PC-3 (cell line): Measurements from ENCODE around the gene ONECUT3. TPM values are rescaled to one million over a fixed set of nuclear protein-coding genes. Genes with fewer than 3 reads are reported as not detected.

Experiments
- ATAC-seq: fragments of 200-7000 bp; cut with Tn5 transposase; 2 replicates; pipeline ENCODE4 v1.9.1; 2020; ENCODE audit warnings: mild to moderate bottlenecking, moderate library complexity
- BruUV-seq: library from RNA; stranded (reverse); fragments of 400-500 nt; replicated peaks from 2 replicates; lab custom pipeline; 2021; lab: Mats Ljungman, UMichigan
- CTCF ChIA-PET: fragments of 300-600 bp; sonication (Branson Sonifier 250); formaldehyde crosslinking; loops from one replicate; lab custom pipeline; 2022; ENCODE audit warnings: antibody characterized with exemption; lab: Charles Lee
- POLR2A ChIA-PET: fragments of 300-600 bp; sonication (Branson Sonifier 250); formaldehyde crosslinking; loops from one replicate; lab custom pipeline; 2022; ENCODE audit warnings: antibody characterized with exemption; ENCODE audit not compliant: unreplicated experiment; lab: Charles Lee
- DNase-seq: peaks from one replicate; pipeline ENCODE4 v3.0.0-alpha.2; 2015
- H2AFZ ChIP-seq: fragments of 300-600 bp; sonication (generic); 2 replicates; pipeline ENCODE4 v1.6.0; 2016; ENCODE audit warnings: antibody characterized with exemption, low read length
- H3F3A ChIP-seq: fragments of 300-600 bp; sonication (generic); one replicate; pipeline ENCODE4 v1.6.0; 2017; ENCODE audit warnings: antibody characterized with exemption, low read length, control low read depth, mild to moderate bottlenecking; ENCODE audit not compliant: unreplicated experiment
- H3K27ac ChIP-seq: fragments of 300-600 bp; sonication (generic); 2 replicates; pipeline ENCODE4 v1.5.1; 2016; ENCODE audit warnings: mild to moderate bottlenecking, low read length
- H3K27me3 ChIP-seq: fragments of 300-600 bp; sonication (generic); 2 replicates; pipeline ENCODE4 v1.6.1; 2016; ENCODE audit warnings: low read length, mixed read lengths
- H3K36me3 ChIP-seq: fragments of 300-600 bp; sonication (generic); 2 replicates; pipeline ENCODE4 v1.6.1; 2016; ENCODE audit warnings: low read depth, mixed run types, low read length, mixed read lengths
- H3K4me1 ChIP-seq: fragments of 300-600 bp; sonication (generic); 2 replicates; pipeline ENCODE4 v1.5.1; 2016; ENCODE audit warnings: low read length; ENCODE audit not compliant: insufficient read depth
- H3K4me2 ChIP-seq: fragments of 300-600 bp; sonication (generic); 2 replicates; pipeline ENCODE4 v1.6.0; 2016; ENCODE audit warnings: low read length
- H3K4me3 ChIP-seq: fragments of 300-600 bp; sonication (generic); 2 replicates; pipeline ENCODE4 v1.5.1; 2016; ENCODE audit warnings: mild to moderate bottlenecking, low read length, mixed read lengths
- H3K79me2 ChIP-seq: fragments of 300-600 bp; sonication (generic); 2 replicates; pipeline ENCODE4 v1.6.1; 2017; ENCODE audit warnings: low read length, mixed read lengths
- H3K9ac ChIP-seq: fragments of 300-600 bp; sonication (generic); 2 replicates; pipeline ENCODE4 v1.6.0; 2016; ENCODE audit warnings: mild to moderate bottlenecking, low read length
- H3K9me2 ChIP-seq: fragments of 300-600 bp; sonication (generic); replicated peaks from 2 replicates; pipeline ENCODE4 v1.6.1; 2016; ENCODE audit warnings: mixed run types, low read length, mixed read lengths
- H3K9me3 ChIP-seq: fragments of 300-600 bp; sonication (generic); 2 replicates; pipeline ENCODE4 v1.6.1; 2016; ENCODE audit warnings: low read length, mixed read lengths
- H4K20me1 ChIP-seq: fragments of 300-600 bp; sonication (generic); 2 replicates; pipeline ENCODE4 v1.6.1; 2016; ENCODE audit warnings: low read length, mixed read lengths
- CTCF ChIP-seq: fragments of 300-600 bp; sonication (generic); conservative IDR thresholded peaks from 2 replicates; pipeline ENCODE4 v1.5.1; 2017; ENCODE audit warnings: antibody characterized with exemption, low read depth, mild to moderate bottlenecking, low read length
- EZH2 ChIP-seq: fragments of 300-600 bp; sonication (generic); IDR thresholded peaks from one replicate; pipeline ENCODE4 v1.6.1; 2017; ENCODE audit warnings: antibody characterized with exemption, mild to moderate bottlenecking, low read length; ENCODE audit not compliant: unreplicated experiment
- EZH2phosphoT487 ChIP-seq: fragments of 300-600 bp; sonication (generic); IDR thresholded peaks from 2 replicates; pipeline ENCODE4 v1.6.1; 2018; ENCODE audit warnings: mild to moderate bottlenecking, antibody characterized with exemption, low read length, borderline replicate concordance
- intact Hi-C: fragments of 100-400 bp; cut with micrococcal nuclease; formaldehyde crosslinking; loops from 2 replicates; pipeline ENCODE4 v1.9.0; 2023
- total RNA-seq: library from RNA; depleted of rRNA; stranded (reverse); fragments of >200 nt; gene quantifications from 2 replicates; pipeline ENCODE4 v1.2.3, GENCODE V29; 2014

The ONECUT3 gene
- total RNA-seq, 1 experiment from 2014 or later = 1.4 TPM

- Histone ChIP-seq H3K9ac (no peak overlapping the region), H3K27ac (no peak overlapping the region), H2AFZ (no peak overlapping the region), H3K4me2 (no peak overlapping the region), H4K20me1 (no peaks in the 10 kb centered on the region), H3K9me3 (no peaks in the 10 kb centered on the region), H3K36me3 (no peaks in the 10 kb centered on the region), H3K9me2 (no peaks in the 10 kb centered on the region), H3K4me1 (no peaks in the 10 kb centered on the region), H3K4me3 (no peak overlapping the region), H3K27me3 (no peaks in the 10 kb centered on the region), H3F3A (no peaks in the 10 kb centered on the region), H3K79me2 (no peaks in the 10 kb centered on the region)
- ATAC-seq = no peak
- CTCF ChIA-PET = no interaction called here
- POLR2A ChIA-PET = no interaction called here
- TF ChIP-seq EZH2phosphoT487 = no peak
- no peak for TF ChIP-seq CTCF
- no peak for TF ChIP-seq EZH2
- intact Hi-C loops = no loop called here
- no TSS peak for BruUV-seq
- no peak for DNase-seq
These were observed 33.8 kb downstream of the ONECUT3 start for GRCh38 chr19:1787116-1787515.

- POLR2A ChIA-PET = no interaction called here
- peak; percentile 63 for ATAC-seq
- intact Hi-C loops = no loop called here
These were observed 36.1 kb downstream of the ONECUT3 start for GRCh38 chr19:1789261-1790041.

More at GRCh38 chr19:1789261-1790041, 36.1 kb downstream of the ONECUT3 start:
- peak; percentile 14 for DNase-seq
- BruUV-seq = no TSS peak
- Histone ChIP-seq H3K4me1 (no peaks in the 10 kb centered on the region), H4K20me1 (no peaks in the 10 kb centered on the region), H2AFZ (peak overlapping the region; percentile 67; the same call in 1 of the 2 replicates), H3K36me3 (no peaks in the 10 kb centered on the region), H3K4me2 (peak overlapping the region; percentile 79), H3K4me3 (peak overlapping the region; percentile 47; the same call in 1 of the 2 replicates), H3K27ac (no peak overlapping the region), H3K9ac (no peak overlapping the region), H3K27me3 (no peaks in the 10 kb centered on the region), H3F3A (no peaks in the 10 kb centered on the region), H3K9me2 (no peaks in the 10 kb centered on the region), H3K79me2 (no peaks in the 10 kb centered on the region), H3K9me3 (no peaks in the 10 kb centered on the region)
- CTCF ChIA-PET = interaction anchor here (0.7 kb wide), 1 partner anchor 9 kb away, joined by 3 read pairs; no protein-coding TSS in a partner anchor
- TF ChIP-seq CTCF (no peak), EZH2phosphoT487 (no peak), EZH2 (no peak)
